Measurements from ENCODE around the gene KPNB1.

KPNB1 gene

GRCh38 chr17:47649153-47649971, at the start of gene KPNB1:
Gene KPNB1 (plus strand): TSS chr17:47649919. CDS start chr17:47650245, 326 bp downstream.
- peak within 1 kb of the TSS; percentile 84 for H3K4me3 ChIP-seq (replicated peaks in 1 of 2; ENCODE audit: low read depth in 2 of 2, low read length in 2 of 2)
- TF ChIP-seq CTCF (IDR thresholded peaks at IDR 0.05; ENCODE audit: low read depth, low read length): no peak
- DNase-seq (ENCODE audit: low read depth in 2 of 2): peak; percentile 100

- TF ChIP-seq CTCF (IDR thresholded peaks at IDR 0.05; ENCODE audit: low read depth, low read length): no peak
- H3K4me3 ChIP-seq (replicated peaks in 1 of 2; ENCODE audit: low read depth in 2 of 2, low read length in 2 of 2): no peak overlapping the region
- DNase-seq (ENCODE audit: low read depth in 2 of 2): peak in 1 of 2 donors; percentile 15
Observed at GRCh38 chr17:47603830-47604597, 45.7 kb upstream of the KPNB1 start.

GRCh38 chr17:47604598-47604927, 45.2 kb upstream of the KPNB1 start:
- no peak for TF ChIP-seq CTCF (IDR thresholded peaks at IDR 0.05; ENCODE audit: low read depth, low read length)
- H3K4me3 ChIP-seq (replicated peaks in 1 of 2; ENCODE audit: low read depth in 2 of 2, low read length in 2 of 2): no peak overlapping the region
- peak; percentile 45 to 82 for DNase-seq (ENCODE audit: low read depth in 2 of 2)

GRCh38 chr17:47605011-47605410, 44.7 kb upstream of the KPNB1 start:
- TF ChIP-seq CTCF (IDR thresholded peaks at IDR 0.05; ENCODE audit: low read depth, low read length): no peak
- DNase-seq (ENCODE audit: low read depth in 2 of 2): no peak

GRCh38 chr17:47607481-47607880, 42.2 kb upstream of the KPNB1 start:
- H3K4me3 ChIP-seq (replicated peaks in 1 of 2; ENCODE audit: low read depth in 2 of 2, low read length in 2 of 2): no peak overlapping the region
- no peak for TF ChIP-seq CTCF (IDR thresholded peaks at IDR 0.05; ENCODE audit: low read depth, low read length)
- no peak for DNase-seq (ENCODE audit: low read depth in 2 of 2)

More at GRCh38 chr17:47605011-47605410, 44.7 kb upstream of the KPNB1 start:
- H3K4me3 ChIP-seq (replicated peaks in 1 of 2; ENCODE audit: low read depth in 2 of 2, low read length in 2 of 2): no peak overlapping the region

- TF ChIP-seq CTCF (IDR thresholded peaks at IDR 0.05; ENCODE audit: low read depth, low read length): no peak
- H3K4me3 ChIP-seq (replicated peaks in 1 of 2; ENCODE audit: low read depth in 2 of 2, low read length in 2 of 2): no peak overlapping the region
- DNase-seq (ENCODE audit: low read depth in 2 of 2): peak in 1 of 2 donors; percentile 9
Observed at GRCh38 chr17:47611372-47612350, 38.1 kb upstream of the KPNB1 start.

Data from cardiac fibroblast (primary cell).